ENCODE measurements around the gene TCAP.
A peak's percentile ranks its signal among the peaks of the same experiment; 100 is the strongest.

Gene TCAP

GRCh38 chr17:39636927-39637736 lies 28.0 kb upstream of the TCAP start, which contains the start of gene STARD3:
STARD3 (plus strand) TSS chr17:39637144; CDS start chr17:39653532, 16,388 bp downstream.
- Histone ChIP-seq H3K4me3 (ENCODE audit: low read depth, low read length, poor library complexity, severe bottlenecking) (peak within 1 kb of the TSS; percentile 81), H3K9ac (ENCODE audit: low read length) (peak within 1 kb of the TSS; percentile 84), H4K20me1 (ENCODE audit: insufficient read depth, low read length) (no peaks in the 10 kb centered on the region), H3K4me1 (ENCODE audit: insufficient read depth, low read length, severe bottlenecking) (peaks cover 28% of the 10 kb centered on the region), H3K4me2 (ENCODE audit: low read length) (peak within 1 kb of the TSS; percentile 96), H3F3A (ENCODE audit: insufficient read depth, low read length) (no peaks in the 10 kb centered on the region), H3K79me2 (ENCODE audit: insufficient read depth, low read length) (no peaks in the 10 kb centered on the region; the same call in 1 of the 2 replicates), H3K27ac (ENCODE audit: low read depth, low read length, poor library complexity, severe bottlenecking) (peak within 1 kb of the TSS; percentile 30), H3K36me3 (ENCODE audit: insufficient read depth, low read length) (no peaks in the 10 kb centered on the region), H3K27me3 (ENCODE audit: insufficient read depth, low read length) (no peaks in the 10 kb centered on the region), H3K9me2 (ENCODE audit: low read depth, low read length) (no peaks in the 10 kb centered on the region), H2AFZ (ENCODE audit: low read length) (no peak within 1 kb of the TSS), H3K9me3 (ENCODE audit: low read length) (no peaks in the 10 kb centered on the region)
- TF ChIP-seq CTCF (IDR thresholded peaks at IDR 0.05; ENCODE audit: low read length) (no peak), EZH2 (IDR thresholded peaks at IDR 0.05; ENCODE audit: borderline replicate concordance, low read length) (no peak)

GRCh38 chr17:39638317-39638716 lies 26.8 kb upstream of the TCAP start:
- Histone ChIP-seq H3K9me3 (ENCODE audit: low read length) (no peaks in the 10 kb centered on the region), H3K4me3 (ENCODE audit: low read depth, low read length, poor library complexity, severe bottlenecking) (peak overlapping the region; percentile 81), H3F3A (ENCODE audit: insufficient read depth, low read length) (no peaks in the 10 kb centered on the region), H3K27ac (ENCODE audit: low read depth, low read length, poor library complexity, severe bottlenecking) (no peak overlapping the region), H3K4me1 (ENCODE audit: insufficient read depth, low read length, severe bottlenecking) (peaks cover 28% of the 10 kb centered on the region), H3K4me2 (ENCODE audit: low read length) (peak overlapping the region; percentile 96), H2AFZ (ENCODE audit: low read length) (no peak overlapping the region), H3K9me2 (ENCODE audit: low read depth, low read length) (no peaks in the 10 kb centered on the region), H4K20me1 (ENCODE audit: insufficient read depth, low read length) (no peaks in the 10 kb centered on the region), H3K36me3 (ENCODE audit: insufficient read depth, low read length) (no peaks in the 10 kb centered on the region), H3K79me2 (ENCODE audit: insufficient read depth, low read length) (no peaks in the 10 kb centered on the region; the same call in 1 of the 2 replicates), H3K27me3 (ENCODE audit: insufficient read depth, low read length) (no peaks in the 10 kb centered on the region), H3K9ac (ENCODE audit: low read length) (peak overlapping the region; percentile 84)
- TF ChIP-seq EZH2 (IDR thresholded peaks at IDR 0.05; ENCODE audit: borderline replicate concordance, low read length) (no peak), CTCF (IDR thresholded peaks at IDR 0.05; ENCODE audit: low read length) (no peak)

GRCh38 chr17:39639043-39639442 lies 26.1 kb upstream of the TCAP start:
- TF ChIP-seq EZH2 (IDR thresholded peaks at IDR 0.05; ENCODE audit: borderline replicate concordance, low read length) (no peak), CTCF (IDR thresholded peaks at IDR 0.05; ENCODE audit: low read length) (no peak)
- no peak overlapping the region for H3K4me3 ChIP-seq (ENCODE audit: low read depth, low read length, poor library complexity, severe bottlenecking)
- H3K4me2 ChIP-seq (ENCODE audit: low read length): no peak overlapping the region
- H3K9ac ChIP-seq (ENCODE audit: low read length): no peak overlapping the region
- H3K36me3 ChIP-seq (ENCODE audit: insufficient read depth, low read length): no peaks in the 10 kb centered on the region
- no peak overlapping the region for H3K27ac ChIP-seq (ENCODE audit: low read depth, low read length, poor library complexity, severe bottlenecking)
- no peaks in the 10 kb centered on the region for H3F3A ChIP-seq (ENCODE audit: insufficient read depth, low read length)
- H3K79me2 ChIP-seq (ENCODE audit: insufficient read depth, low read length): no peaks in the 10 kb centered on the region; the same call in 1 of the 2 replicates
- no peaks in the 10 kb centered on the region for H3K9me2 ChIP-seq (ENCODE audit: low read depth, low read length)
- H3K9me3 ChIP-seq (ENCODE audit: low read length): no peaks in the 10 kb centered on the region
- H4K20me1 ChIP-seq (ENCODE audit: insufficient read depth, low read length): no peaks in the 10 kb centered on the region
- H3K4me1 ChIP-seq (ENCODE audit: insufficient read depth, low read length, severe bottlenecking): peaks cover 28% of the 10 kb centered on the region
- H3K27me3 ChIP-seq (ENCODE audit: insufficient read depth, low read length): no peaks in the 10 kb centered on the region
- no peak overlapping the region for H2AFZ ChIP-seq (ENCODE audit: low read length)

Data from OCI-LY1 (cell line).